ENCODE data around the gene COL18A1.

Gene COL18A1

DNA sequence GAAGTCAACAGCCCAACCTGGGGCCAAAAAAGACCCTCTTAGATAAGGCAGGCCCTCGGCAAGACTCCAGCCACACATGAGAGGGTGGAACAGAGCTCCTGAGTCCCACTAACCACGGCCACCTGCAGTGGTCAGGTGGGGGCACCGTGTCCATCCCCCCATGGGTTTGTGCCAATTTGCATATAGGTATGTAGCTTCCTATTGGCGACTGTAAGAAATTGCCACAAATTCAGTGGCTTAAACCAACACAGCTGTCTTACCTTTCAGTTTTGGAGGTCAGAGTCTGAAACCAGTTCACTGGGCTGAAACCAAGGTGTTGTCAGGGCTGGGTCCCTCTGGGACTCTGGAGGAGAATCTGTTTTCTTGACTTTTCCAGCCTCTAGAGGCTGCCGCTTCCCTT, 59.3 kb downstream of the COL18A1 start:
- H3K27ac ChIP-seq (ENCODE audit: low read depth, low read length): no peak overlapping the region

DNA sequence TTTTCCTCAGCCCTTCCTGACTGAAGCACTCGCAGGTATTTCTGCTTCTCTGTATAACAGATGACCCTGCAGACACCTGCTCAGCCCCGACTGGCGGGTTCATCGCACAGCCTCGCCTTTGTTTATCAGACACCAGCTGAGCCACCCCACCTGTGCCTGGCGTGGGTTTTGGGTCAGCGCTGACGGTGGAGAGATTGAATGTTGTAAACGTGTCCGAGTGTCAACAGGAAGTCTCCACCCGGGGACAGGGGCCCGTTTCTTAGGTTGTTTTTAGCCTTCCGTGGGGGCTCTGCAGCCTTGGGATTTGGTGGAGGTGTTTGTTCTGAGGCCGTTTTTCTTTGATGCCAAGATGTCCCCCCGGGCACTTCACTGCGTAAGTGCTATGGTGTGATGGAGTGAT, 60.1 kb downstream of the COL18A1 start:
- H3K4me1 ChIP-seq (ENCODE audit: control insufficient read depth in 1 of 2, insufficient read depth in 2 of 2, low read length in 2 of 2): peaks cover 4 to 9% of the 10 kb centered on the region in 2 donors
- no peak overlapping the region for H3K27ac ChIP-seq (ENCODE audit: low read depth, low read length)

More for the DNA sequence above, 59.3 kb downstream of the COL18A1 start:
- Histone ChIP-seq H3K9me3 (ENCODE audit: control insufficient read depth in 1 of 2, low read length in 2 of 2) (peaks cover 0 to 2% of the 10 kb centered on the region in 2 donors), H3K4me1 (ENCODE audit: control insufficient read depth in 1 of 2, insufficient read depth in 2 of 2, low read length in 2 of 2) (peaks cover 0 to 6% of the 10 kb centered on the region in 2 donors), H3K27me3 (ENCODE audit: control insufficient read depth in 1 of 2, insufficient read depth in 2 of 2, low read length in 2 of 2) (no peaks in the 10 kb centered on the region), H3K36me3 (ENCODE audit: control insufficient read depth in 1 of 2, insufficient read depth in 2 of 2, low read length in 2 of 2) (no peaks in the 10 kb centered on the region), H3K9ac (ENCODE audit: low read depth in 1 of 2, low read length in 2 of 2) (no peak overlapping the region), H3K4me3 (ENCODE audit: low read depth in 1 of 2, low read length in 2 of 2) (no peak overlapping the region)

GRCh38 chr21:45465611-45466329, 60.8 kb downstream of the COL18A1 start:
- peak overlapping the region in 1 of 2 donors; percentile 28 for H3K4me3 ChIP-seq (ENCODE audit: low read depth in 1 of 2, low read length in 2 of 2)
- peaks cover 4 to 11% of the 10 kb centered on the region in 2 donors for H3K4me1 ChIP-seq (ENCODE audit: control insufficient read depth in 1 of 2, insufficient read depth in 2 of 2, low read length in 2 of 2)
- H3K9ac ChIP-seq (ENCODE audit: low read depth in 1 of 2, low read length in 2 of 2): no peak overlapping the region
- H3K9me3 ChIP-seq (ENCODE audit: control insufficient read depth in 1 of 2, low read length in 2 of 2): peaks cover 0 to 2% of the 10 kb centered on the region in 2 donors
- H3K27me3 ChIP-seq (ENCODE audit: control insufficient read depth in 1 of 2, insufficient read depth in 2 of 2, low read length in 2 of 2): no peaks in the 10 kb centered on the region
- no peak overlapping the region for H3K27ac ChIP-seq (ENCODE audit: low read depth, low read length)
- no peaks in the 10 kb centered on the region for H3K36me3 ChIP-seq (ENCODE audit: control insufficient read depth in 1 of 2, insufficient read depth in 2 of 2, low read length in 2 of 2)

More for the DNA sequence above, 60.1 kb downstream of the COL18A1 start:
- Histone ChIP-seq H3K9me3 (ENCODE audit: control insufficient read depth in 1 of 2, low read length in 2 of 2) (peaks cover 0 to 2% of the 10 kb centered on the region in 2 donors), H3K9ac (ENCODE audit: low read depth in 1 of 2, low read length in 2 of 2) (no peak overlapping the region), H3K4me3 (ENCODE audit: low read depth in 1 of 2, low read length in 2 of 2) (no peak overlapping the region), H3K27me3 (ENCODE audit: control insufficient read depth in 1 of 2, insufficient read depth in 2 of 2, low read length in 2 of 2) (no peaks in the 10 kb centered on the region), H3K36me3 (ENCODE audit: control insufficient read depth in 1 of 2, insufficient read depth in 2 of 2, low read length in 2 of 2) (no peaks in the 10 kb centered on the region)

GRCh38 chr21:45466330-45467220, 61.6 kb downstream of the COL18A1 start:
- peaks cover 0 to 2% of the 10 kb centered on the region in 2 donors for H3K9me3 ChIP-seq (ENCODE audit: control insufficient read depth in 1 of 2, low read length in 2 of 2)
- peaks cover 10 to 19% of the 10 kb centered on the region in 2 donors for H3K4me1 ChIP-seq (ENCODE audit: control insufficient read depth in 1 of 2, insufficient read depth in 2 of 2, low read length in 2 of 2)
- H3K27ac ChIP-seq (ENCODE audit: low read depth, low read length): no peak overlapping the region
- H3K36me3 ChIP-seq (ENCODE audit: control insufficient read depth in 1 of 2, insufficient read depth in 2 of 2, low read length in 2 of 2): no peaks in the 10 kb centered on the region
- H3K4me3 ChIP-seq (ENCODE audit: low read depth in 1 of 2, low read length in 2 of 2): no peak overlapping the region
- no peaks in the 10 kb centered on the region for H3K27me3 ChIP-seq (ENCODE audit: control insufficient read depth in 1 of 2, insufficient read depth in 2 of 2, low read length in 2 of 2)
- no peak overlapping the region for H3K9ac ChIP-seq (ENCODE audit: low read depth in 1 of 2, low read length in 2 of 2)

- Histone ChIP-seq H3K27ac (ENCODE audit: low read depth, low read length) (no peak overlapping the region), H3K9ac (ENCODE audit: low read depth in 1 of 2, low read length in 2 of 2) (no peak overlapping the region), H3K4me1 (ENCODE audit: control insufficient read depth in 1 of 2, insufficient read depth in 2 of 2, low read length in 2 of 2) (peaks cover 15 to 24% of the 10 kb centered on the region in 2 donors), H3K9me3 (ENCODE audit: control insufficient read depth in 1 of 2, low read length in 2 of 2) (no peaks in the 10 kb centered on the region), H3K4me3 (ENCODE audit: low read depth in 1 of 2, low read length in 2 of 2) (no peak overlapping the region), H3K27me3 (ENCODE audit: control insufficient read depth in 1 of 2, insufficient read depth in 2 of 2, low read length in 2 of 2) (no peaks in the 10 kb centered on the region), H3K36me3 (ENCODE audit: control insufficient read depth in 1 of 2, insufficient read depth in 2 of 2, low read length in 2 of 2) (no peaks in the 10 kb centered on the region)
Observed at GRCh38 chr21:45467221-45467779, 62.3 kb downstream of the COL18A1 start.

GRCh38 chr21:45468051-45468970, 63.3 kb downstream of the COL18A1 start:
- H3K4me1 ChIP-seq (ENCODE audit: control insufficient read depth in 1 of 2, insufficient read depth in 2 of 2, low read length in 2 of 2): peaks cover 15 to 29% of the 10 kb centered on the region in 2 donors

DNA sequence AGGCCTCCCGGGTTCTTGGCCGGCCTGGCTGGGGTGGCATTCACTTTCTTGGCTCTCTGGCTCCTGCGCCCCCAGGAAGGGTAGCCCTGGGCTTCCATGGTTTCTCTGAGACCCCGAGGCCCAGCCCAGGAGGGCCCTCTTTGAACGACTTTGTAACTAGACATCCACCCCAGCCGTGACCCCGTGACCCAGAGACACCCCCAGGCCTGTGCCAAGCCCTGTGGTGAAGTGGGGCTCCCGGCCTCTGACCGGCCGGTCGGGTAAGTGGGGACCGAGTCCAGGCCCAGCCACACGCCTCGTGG, 64.0 kb downstream of the COL18A1 start:
- Histone ChIP-seq H3K4me3 (ENCODE audit: low read depth in 1 of 2, low read length in 2 of 2) (no peak overlapping the region), H3K4me1 (ENCODE audit: control insufficient read depth in 1 of 2, insufficient read depth in 2 of 2, low read length in 2 of 2) (peaks cover 15 to 29% of the 10 kb centered on the region in 2 donors), H3K27me3 (ENCODE audit: control insufficient read depth in 1 of 2, insufficient read depth in 2 of 2, low read length in 2 of 2) (no peaks in the 10 kb centered on the region), H3K36me3 (ENCODE audit: control insufficient read depth in 1 of 2, insufficient read depth in 2 of 2, low read length in 2 of 2) (no peaks in the 10 kb centered on the region), H3K9ac (ENCODE audit: low read depth in 1 of 2, low read length in 2 of 2) (no peak overlapping the region), H3K9me3 (ENCODE audit: control insufficient read depth in 1 of 2, low read length in 2 of 2) (no peaks in the 10 kb centered on the region), H3K27ac (ENCODE audit: low read depth, low read length) (no peak overlapping the region)

More at GRCh38 chr21:45468051-45468970, 63.3 kb downstream of the COL18A1 start:
- Histone ChIP-seq H3K36me3 (ENCODE audit: control insufficient read depth in 1 of 2, insufficient read depth in 2 of 2, low read length in 2 of 2) (no peaks in the 10 kb centered on the region), H3K4me3 (ENCODE audit: low read depth in 1 of 2, low read length in 2 of 2) (no peak overlapping the region), H3K9ac (ENCODE audit: low read depth in 1 of 2, low read length in 2 of 2) (no peak overlapping the region), H3K9me3 (ENCODE audit: control insufficient read depth in 1 of 2, low read length in 2 of 2) (no peaks in the 10 kb centered on the region), H3K27ac (ENCODE audit: low read depth, low read length) (no peak overlapping the region), H3K27me3 (ENCODE audit: control insufficient read depth in 1 of 2, insufficient read depth in 2 of 2, low read length in 2 of 2) (no peaks in the 10 kb centered on the region)

DNA sequence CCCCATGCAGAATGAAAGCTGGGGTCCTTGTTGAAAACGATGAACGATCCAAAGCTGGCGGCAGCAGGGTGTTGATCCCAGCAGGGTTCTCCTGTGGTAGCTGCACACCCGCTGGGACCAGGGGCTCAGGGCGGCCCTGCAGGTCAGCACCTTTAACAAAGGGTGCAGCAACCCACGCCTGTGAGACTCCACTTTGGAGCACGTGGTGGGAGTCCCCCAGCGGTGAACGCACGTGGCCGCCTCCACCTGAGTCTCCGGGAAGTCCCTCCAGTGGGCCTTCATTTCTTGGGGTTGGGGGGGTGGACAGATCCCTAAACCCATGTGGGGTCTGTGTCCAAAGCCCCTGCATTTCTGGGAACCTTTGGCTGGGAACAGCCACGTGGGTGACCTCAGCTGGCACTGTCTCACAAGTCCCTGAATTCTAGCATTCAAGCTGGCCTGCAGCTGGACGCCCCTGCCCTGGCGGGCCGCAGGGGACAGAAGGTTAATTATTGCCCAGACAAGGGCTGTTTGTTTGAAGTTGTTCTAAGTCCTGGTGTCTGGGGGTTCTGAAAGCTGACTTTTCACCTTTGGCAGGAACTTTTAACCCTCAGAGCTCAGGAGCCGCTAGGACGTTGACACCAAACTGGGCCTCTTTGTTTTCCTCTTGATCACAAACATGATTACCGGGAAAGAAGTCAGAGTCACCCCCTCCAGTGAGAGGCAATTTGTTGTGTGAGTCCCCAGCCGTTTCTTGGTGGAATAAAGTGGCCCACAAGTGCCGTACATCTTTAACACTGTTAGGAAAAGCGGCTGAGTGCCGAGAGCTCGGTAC, 64.5 kb downstream of the COL18A1 start:
- Histone ChIP-seq H3K9ac (ENCODE audit: low read depth in 1 of 2, low read length in 2 of 2) (no peak overlapping the region), H3K9me3 (ENCODE audit: control insufficient read depth in 1 of 2, low read length in 2 of 2) (no peaks in the 10 kb centered on the region), H3K4me3 (ENCODE audit: low read depth in 1 of 2, low read length in 2 of 2) (no peak overlapping the region), H3K27me3 (ENCODE audit: control insufficient read depth in 1 of 2, insufficient read depth in 2 of 2, low read length in 2 of 2) (no peaks in the 10 kb centered on the region), H3K36me3 (ENCODE audit: control insufficient read depth in 1 of 2, insufficient read depth in 2 of 2, low read length in 2 of 2) (no peaks in the 10 kb centered on the region), H3K27ac (ENCODE audit: low read depth, low read length) (no peak overlapping the region), H3K4me1 (ENCODE audit: control insufficient read depth in 1 of 2, insufficient read depth in 2 of 2, low read length in 2 of 2) (peaks cover 15 to 28% of the 10 kb centered on the region in 2 donors)

GRCh38 chr21:45470087-45470515, 65.1 kb downstream of the COL18A1 start:
- H3K9me3 ChIP-seq (ENCODE audit: control insufficient read depth in 1 of 2, low read length in 2 of 2): no peaks in the 10 kb centered on the region
- peaks cover 15 to 23% of the 10 kb centered on the region in 2 donors for H3K4me1 ChIP-seq (ENCODE audit: control insufficient read depth in 1 of 2, insufficient read depth in 2 of 2, low read length in 2 of 2)
- H3K36me3 ChIP-seq (ENCODE audit: control insufficient read depth in 1 of 2, insufficient read depth in 2 of 2, low read length in 2 of 2): no peaks in the 10 kb centered on the region
- no peak overlapping the region for H3K4me3 ChIP-seq (ENCODE audit: low read depth in 1 of 2, low read length in 2 of 2)
- no peak overlapping the region for H3K9ac ChIP-seq (ENCODE audit: low read depth in 1 of 2, low read length in 2 of 2)
- H3K27ac ChIP-seq (ENCODE audit: low read depth, low read length): no peak overlapping the region
- no peaks in the 10 kb centered on the region for H3K27me3 ChIP-seq (ENCODE audit: control insufficient read depth in 1 of 2, insufficient read depth in 2 of 2, low read length in 2 of 2)
